HFF-Myc (cell line): ENCODE results near the gene SUPT4H1.

Experiments used
- DNase-seq: peaks from one replicate; pipeline ENCODE4 v3.0.0-alpha.2; 2011; ENCODE audit warnings: low read depth; ENCODE audit errors: extremely low read depth
- H3K4me3 ChIP-seq: replicated peaks from 2 replicates; pipeline ENCODE4 v1.5.1; 2011; ENCODE audit warnings: low read depth, mild to moderate bottlenecking, control low read depth, low read length
- CTCF ChIP-seq: IDR thresholded peaks from 2 replicates; pipeline ENCODE4 v1.5.1; 2012; ENCODE audit warnings: mild to moderate bottlenecking, low read depth, low read length, control low read depth; ENCODE audit errors: missing control alignments

The SUPT4H1 gene

GRCh38 chr17:58375811-58376210, 23.8 kb upstream of the SUPT4H1 start:
- no peak for TF ChIP-seq CTCF
- H3K4me3 ChIP-seq: no peak overlapping the region
- no peak for DNase-seq

- TF ChIP-seq CTCF: no peak
- H3K4me3 ChIP-seq: no peak overlapping the region
- no peak for DNase-seq
Measured at GRCh38 chr17:58375256-58375655, 23.3 kb upstream of the SUPT4H1 start.

GRCh38 chr17:58373923-58374322, 21.9 kb upstream of the SUPT4H1 start:
- no peak for TF ChIP-seq CTCF
- H3K4me3 ChIP-seq: no peak overlapping the region
- no peak for DNase-seq

GRCh38 chr17:58373003-58373402, 21.0 kb upstream of the SUPT4H1 start:
- TF ChIP-seq CTCF: no peak
- H3K4me3 ChIP-seq: no peak overlapping the region
- DNase-seq: no peak

- no peak for DNase-seq
- TF ChIP-seq CTCF: no peak
- H3K4me3 ChIP-seq: no peak overlapping the region
Measured at GRCh38 chr17:58371300-58371950, 19.4 kb upstream of the SUPT4H1 start.

- no peak overlapping the region for H3K4me3 ChIP-seq
- DNase-seq: no peak
- no peak for TF ChIP-seq CTCF
Measured at GRCh38 chr17:58370716-58371115, 18.7 kb upstream of the SUPT4H1 start.

GRCh38 chr17:58370309-58370708, 18.3 kb upstream of the SUPT4H1 start:
- TF ChIP-seq CTCF: no peak
- H3K4me3 ChIP-seq: no peak overlapping the region
- DNase-seq: no peak
